GM12865 (cell line): ENCODE data around the gene CTDSPL2.
"Not testable (repeated sequence)": the region's sequence is repeated elsewhere in the genome, so short reads cannot be mapped to it uniquely, and the experiment has no call there.

Experiments
- DNase-seq: peaks from one replicate; pipeline ENCODE4 v3.0.0; 2010; ENCODE audit warnings: low read depth
- H3K4me3 ChIP-seq: 2 replicates; pipeline ENCODE4 v1.5.1; 2011; ENCODE audit warnings: mild to moderate bottlenecking, low read depth, low read length, control low read depth
- TF ChIP-seq, protein P1 (sequence below): IDR thresholded peaks from 2 replicates; pipeline ENCODE4 v1.5.1; 2011; ENCODE audit warnings: low read length, control low read depth, low read depth, inconsistent platforms; ENCODE audit not compliant: insufficient read depth; ENCODE audit errors: missing control alignments

CTDSPL2 gene

DNA sequence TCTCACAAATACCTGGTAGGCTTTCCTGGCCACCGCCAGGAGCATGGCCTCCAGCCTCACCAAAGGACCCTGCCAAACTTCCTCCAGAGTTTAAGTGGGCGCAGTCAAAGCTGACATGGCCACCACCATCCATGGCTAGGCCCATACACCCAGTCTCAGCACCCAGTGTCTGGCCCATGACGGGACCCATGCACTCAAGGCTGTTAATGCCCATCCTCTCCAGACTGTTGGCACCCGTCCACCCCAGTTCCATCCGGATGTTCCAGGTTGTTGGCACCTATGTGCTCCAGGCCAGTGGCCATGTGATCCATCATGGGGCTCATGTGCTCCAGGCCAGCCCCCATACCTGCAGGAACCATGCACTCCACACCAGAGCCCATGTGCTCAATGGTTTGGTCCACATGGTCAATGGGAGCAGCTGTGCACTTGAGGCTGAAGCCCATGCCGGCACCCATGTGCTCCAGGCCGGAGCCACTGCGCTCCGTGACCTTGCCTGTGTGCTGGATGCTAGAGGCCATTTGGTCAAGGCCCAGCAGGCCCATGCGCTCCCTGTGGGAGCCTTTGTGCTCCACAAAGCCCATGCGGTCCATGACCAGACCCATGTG, 20.4 kb downstream of the CTDSPL2 start:
- DNase-seq: no peak
- TF ChIP-seq, protein P1, sequence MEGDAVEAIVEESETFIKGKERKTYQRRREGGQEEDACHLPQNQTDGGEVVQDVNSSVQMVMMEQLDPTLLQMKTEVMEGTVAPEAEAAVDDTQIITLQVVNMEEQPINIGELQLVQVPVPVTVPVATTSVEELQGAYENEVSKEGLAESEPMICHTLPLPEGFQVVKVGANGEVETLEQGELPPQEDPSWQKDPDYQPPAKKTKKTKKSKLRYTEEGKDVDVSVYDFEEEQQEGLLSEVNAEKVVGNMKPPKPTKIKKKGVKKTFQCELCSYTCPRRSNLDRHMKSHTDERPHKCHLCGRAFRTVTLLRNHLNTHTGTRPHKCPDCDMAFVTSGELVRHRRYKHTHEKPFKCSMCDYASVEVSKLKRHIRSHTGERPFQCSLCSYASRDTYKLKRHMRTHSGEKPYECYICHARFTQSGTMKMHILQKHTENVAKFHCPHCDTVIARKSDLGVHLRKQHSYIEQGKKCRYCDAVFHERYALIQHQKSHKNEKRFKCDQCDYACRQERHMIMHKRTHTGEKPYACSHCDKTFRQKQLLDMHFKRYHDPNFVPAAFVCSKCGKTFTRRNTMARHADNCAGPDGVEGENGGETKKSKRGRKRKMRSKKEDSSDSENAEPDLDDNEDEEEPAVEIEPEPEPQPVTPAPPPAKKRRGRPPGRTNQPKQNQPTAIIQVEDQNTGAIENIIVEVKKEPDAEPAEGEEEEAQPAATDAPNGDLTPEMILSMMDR: no peak
- no peak overlapping the region for H3K4me3 ChIP-seq

DNA sequence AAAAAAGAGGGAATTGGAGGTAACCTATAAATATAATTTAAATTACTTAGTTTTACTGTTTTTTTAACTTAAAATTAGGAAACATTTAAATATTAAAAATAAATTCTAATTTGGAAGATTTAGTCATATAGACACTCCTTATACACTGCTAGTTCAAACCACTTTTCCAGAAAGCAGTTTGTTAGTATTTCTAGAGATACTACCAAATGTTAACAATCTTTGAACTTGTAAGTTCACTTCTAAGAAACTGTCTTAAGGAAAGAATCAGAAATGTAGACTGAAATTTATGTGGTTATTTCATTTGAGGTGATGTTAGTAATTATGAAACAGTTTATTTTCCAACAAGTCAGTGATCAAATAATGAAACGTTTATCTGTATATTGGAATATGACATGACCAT, 22.7 kb downstream of the CTDSPL2 start:
- TF ChIP-seq, protein P1: no peak
- no peak overlapping the region for H3K4me3 ChIP-seq
- DNase-seq: no peak

DNA sequence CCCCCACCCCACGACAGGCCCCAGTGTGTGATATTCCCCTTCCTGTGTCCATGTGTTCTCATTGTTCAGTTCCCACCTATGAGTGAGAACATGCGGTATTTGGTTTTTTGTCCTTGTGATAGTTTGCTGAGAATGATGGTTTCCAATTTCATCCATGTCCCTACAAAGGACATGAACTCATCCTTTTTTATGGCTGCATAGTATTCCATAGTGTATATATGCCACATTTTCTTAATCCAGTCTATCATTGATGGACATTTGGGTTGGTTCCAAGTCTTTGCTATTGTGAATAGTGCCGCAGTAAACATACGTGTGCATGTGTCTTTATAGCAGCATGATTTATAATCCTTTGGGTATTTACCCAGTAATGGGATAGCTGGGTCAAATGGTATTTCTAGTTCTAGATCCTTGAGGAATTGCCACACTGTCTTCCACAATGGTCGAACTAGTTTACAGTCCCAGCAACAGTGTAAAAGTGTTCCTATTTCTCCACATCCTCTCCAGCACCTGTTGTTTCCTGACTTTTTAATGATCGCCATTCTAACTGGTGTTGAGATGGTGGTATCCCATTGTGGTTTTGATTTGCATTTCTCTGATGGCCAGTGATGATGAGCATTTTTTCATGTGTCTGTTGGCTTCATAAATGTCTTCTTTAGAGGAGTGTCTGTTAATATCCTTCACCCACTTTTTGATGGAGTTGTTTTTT, 26.3 kb downstream of the CTDSPL2 start:
- H3K4me3 ChIP-seq, DNase-seq: not testable (repeated sequence)

DNA sequence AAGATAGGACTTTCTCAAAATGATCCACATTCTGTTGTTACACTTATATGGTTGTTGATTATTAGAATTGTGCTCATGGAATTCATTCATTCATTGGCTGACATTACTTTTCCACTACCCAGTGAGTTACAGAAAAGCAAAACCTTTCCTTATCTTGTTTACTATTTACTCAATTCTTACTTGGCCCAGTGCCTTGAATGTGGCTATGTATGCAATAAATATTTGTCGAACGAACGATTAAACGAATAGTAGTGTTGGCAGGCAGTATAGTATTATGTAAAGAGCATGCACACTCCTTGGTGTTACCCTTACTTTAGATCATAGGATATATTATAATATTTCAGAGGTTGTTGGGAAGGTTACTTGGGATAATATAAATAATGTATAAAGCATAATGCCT, 31.0 kb downstream of the CTDSPL2 start:
- TF ChIP-seq, protein P1: no peak
- no peak for DNase-seq
- H3K4me3 ChIP-seq: no peak overlapping the region

DNA sequence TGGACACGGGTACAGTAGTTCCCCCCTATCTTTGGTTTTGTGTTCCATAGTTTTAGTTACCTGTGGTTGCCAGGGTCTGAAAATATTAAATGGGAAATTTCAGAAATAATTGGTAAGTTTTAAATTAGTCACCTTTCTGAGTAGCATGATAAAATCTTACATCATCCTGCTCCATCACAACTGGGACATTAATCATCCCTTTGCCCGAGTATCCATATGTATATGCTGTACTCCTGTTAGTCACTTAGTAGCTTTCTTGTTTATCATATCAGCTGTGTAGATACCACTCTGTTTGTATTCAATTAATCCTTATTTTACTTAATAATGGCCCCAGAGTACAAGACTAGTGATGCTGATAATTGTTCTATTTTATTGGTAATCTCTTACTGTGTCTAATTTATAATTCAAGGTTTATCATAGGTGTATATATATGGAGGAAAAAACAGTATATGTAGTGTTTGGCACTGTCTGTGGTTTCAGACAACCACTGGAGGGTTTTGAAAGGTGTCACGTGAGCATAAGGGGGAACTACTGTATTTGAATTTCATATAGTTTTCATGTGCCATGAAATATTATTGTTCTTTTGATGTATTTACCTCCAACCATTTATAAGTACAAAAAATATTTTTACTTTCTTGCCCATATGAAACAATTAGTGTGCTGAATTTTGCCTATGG, 41.4 kb downstream of the CTDSPL2 start:
- DNase-seq: no peak
- TF ChIP-seq, protein P1: no peak
- H3K4me3 ChIP-seq: no peak overlapping the region

DNA sequence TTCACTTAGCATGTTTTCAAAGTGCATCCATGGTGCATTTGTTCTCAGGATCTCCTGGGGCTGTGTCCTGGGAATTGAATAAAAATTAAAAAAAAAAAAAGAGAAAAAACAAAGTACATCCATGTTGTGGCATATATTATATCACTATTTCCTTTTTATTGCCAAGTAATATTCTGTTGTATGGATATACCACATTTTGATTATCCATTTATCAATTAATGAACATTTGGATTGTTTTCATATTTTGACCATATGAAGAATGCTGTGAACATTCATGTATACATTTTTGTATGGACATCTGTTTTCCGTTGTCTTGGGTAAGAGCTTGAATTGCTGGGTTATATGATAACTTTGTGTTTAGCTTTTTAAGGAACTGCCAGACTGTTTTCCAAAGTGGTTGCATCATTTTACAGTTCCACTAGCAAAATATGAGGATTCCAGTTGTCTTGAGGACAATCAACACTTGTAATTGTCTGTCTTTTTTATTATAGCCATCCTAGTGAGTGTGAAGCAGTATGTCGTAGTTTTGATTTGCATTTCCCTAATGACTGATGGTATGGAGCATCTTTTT, 44.5 kb downstream of the CTDSPL2 start:
- DNase-seq: no peak
- no peak overlapping the region for H3K4me3 ChIP-seq
- TF ChIP-seq, protein P1: no peak

DNA sequence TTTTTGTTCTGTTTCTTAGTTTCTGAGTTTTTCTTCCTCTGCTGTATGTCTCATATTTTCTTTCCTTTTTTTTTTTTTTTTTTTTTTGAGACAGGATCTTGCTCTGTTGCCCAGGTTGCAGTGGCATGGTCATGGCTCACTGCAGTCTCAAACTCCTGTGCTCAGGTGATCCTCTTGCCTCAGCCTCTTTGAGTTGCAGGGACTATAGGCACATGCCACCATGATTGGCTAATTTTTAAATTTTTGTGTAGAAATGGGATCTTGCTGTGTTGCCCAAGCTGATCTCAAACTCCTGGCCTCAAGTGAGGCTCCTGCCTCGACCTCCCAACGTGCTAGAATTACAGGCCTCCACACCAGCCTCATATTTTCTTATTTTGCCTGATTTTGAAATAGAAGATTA, 51.9 kb downstream of the CTDSPL2 start:
- DNase-seq: no peak
- no peak overlapping the region for H3K4me3 ChIP-seq
- TF ChIP-seq, protein P1: no peak
